HepG2 (cell line): Measurements from ENCODE around the gene FCHO1. TPM values are rescaled to one million over a fixed set of nuclear protein-coding genes. Genes with fewer than 3 reads are reported as not detected.
A peak's percentile ranks its signal among the peaks of the same experiment; 100 is the strongest.

Source experiments
- CEBPG ChIP-seq: IDR thresholded peaks from 2 replicates; pipeline ENCODE4 v1.6.1; 2016
- CHD4 ChIP-seq: fragments of 200-600 bp; sonication (generic); IDR thresholded peaks from 2 replicates; pipeline ENCODE4 v1.7.0; 2017; ENCODE audit warnings: mild to moderate bottlenecking, low read length, borderline replicate concordance
- EEA1 ChIP-seq: sonication (generic); formaldehyde crosslinking; IDR thresholded peaks from 2 replicates; pipeline ENCODE4 v1.5.1; 2020; ENCODE audit warnings: mild to moderate bottlenecking, missing genetic modification reagents, borderline replicate concordance
- ESRRA ChIP-seq: sonication (generic); formaldehyde crosslinking; IDR thresholded peaks from 2 replicates; pipeline ENCODE4 v1.5.1; 2020; ENCODE audit warnings: mild to moderate bottlenecking, low read depth, missing genetic modification reagents
- FOXA1 ChIP-seq, 2 experiments: fragments of 450-650 bp in 1 of 2; sonication (generic) in 1 of 2; formaldehyde crosslinking in 1 of 2; IDR thresholded peaks; 2 replicates each; pipeline versions ENCODE4 v1.4.0 to v1.6.1; 2016 to 2020; ENCODE audit warnings: missing genetic modification reagents in 1 of 2
- GLI4 ChIP-seq: sonication (generic); formaldehyde crosslinking; IDR thresholded peaks from 2 replicates; pipeline ENCODE4 v1.5.1; 2020; ENCODE audit warnings: missing genetic modification reagents, mild to moderate bottlenecking, moderate library complexity, borderline replicate concordance
- GMEB2 ChIP-seq: IDR thresholded peaks from 2 replicates; pipeline ENCODE4 v1.6.1; 2016; ENCODE audit warnings: missing biosample characterization, missing genetic modification reagents, low read depth
- HNRNPK ChIP-seq: fragments of 200-400 bp; formaldehyde crosslinking; IDR thresholded peaks from 2 replicates; pipeline ENCODE4 v1.6.1; 2018; ENCODE audit warnings: low read length, low read depth, moderate library complexity, mild to moderate bottlenecking; ENCODE audit not compliant: poor library complexity, severe bottlenecking
- HOXA3 ChIP-seq: sonication (generic); formaldehyde crosslinking; IDR thresholded peaks from 2 replicates; pipeline ENCODE4 v1.5.0; 2020; ENCODE audit warnings: missing genetic modification reagents
- MAF1 ChIP-seq: sonication (generic); formaldehyde crosslinking; IDR thresholded peaks from 2 replicates; pipeline ENCODE4 v1.5.0; 2020; ENCODE audit warnings: missing genetic modification reagents, borderline replicate concordance
- MAZ ChIP-seq, 2 experiments: sonication (generic) in 1 of 2; formaldehyde crosslinking in 1 of 2; IDR thresholded peaks; 2 replicates each; pipeline versions ENCODE4 v1.5.0 to v1.6.1; 2012 to 2020; ENCODE audit warnings: low read depth in 2 of 2, mild to moderate bottlenecking in 2 of 2, borderline replicate concordance in 1 of 2, improper control_type of control experiment in 1 of 2, low read length in 1 of 2, missing genetic modification reagents in 1 of 2, moderate library complexity in 1 of 2
- PHF5A ChIP-seq: IDR thresholded peaks from one replicate; pipeline ENCODE4 v1.6.1; 2018; ENCODE audit warnings: low read depth, missing genetic modification reagents; ENCODE audit not compliant: unreplicated experiment
- SP5 ChIP-seq: IDR thresholded peaks from 2 replicates; pipeline ENCODE4 v1.6.1; 2016; ENCODE audit warnings: low read depth, borderline replicate concordance
- TFDP2 ChIP-seq: sonication (generic); formaldehyde crosslinking; IDR thresholded peaks from 2 replicates; pipeline ENCODE4 v1.4.0; 2020; ENCODE audit warnings: missing genetic modification reagents
- USF2 ChIP-seq, 2 experiments: sonication (generic) in 1 of 2; formaldehyde crosslinking in 1 of 2; IDR thresholded peaks; 2 replicates each; pipeline versions ENCODE4 v1.5.1 to v1.6.1; 2011 to 2020; ENCODE audit warnings: borderline replicate concordance in 1 of 2, low read depth in 1 of 2, low read length in 1 of 2, mild to moderate bottlenecking in 1 of 2, missing genetic modification reagents in 1 of 2, moderate library complexity in 1 of 2
- ZMYM3 ChIP-seq: sonication (generic); formaldehyde crosslinking; IDR thresholded peaks from 2 replicates; pipeline ENCODE4 v1.5.1; 2020; ENCODE audit warnings: mild to moderate bottlenecking, missing genetic modification reagents
- ZNF430 ChIP-seq: sonication (generic); formaldehyde crosslinking; IDR thresholded peaks from 2 replicates; pipeline ENCODE4 v1.9.0; 2021; ENCODE audit warnings: mild to moderate bottlenecking, missing genetic modification reagents
- ZNF574 ChIP-seq: sonication (generic); formaldehyde crosslinking; IDR thresholded peaks from 2 replicates; pipeline ENCODE4 v1.4.0; 2020; ENCODE audit warnings: missing genetic modification reagents
- ZNF605 ChIP-seq: sonication (generic); formaldehyde crosslinking; IDR thresholded peaks from 2 replicates; pipeline ENCODE4 v1.8.0; 2022; ENCODE audit warnings: mild to moderate bottlenecking, missing genetic modification reagents
- polyA plus RNA-seq, 8 experiments: library from polyadenylated mRNA; depleted of rRNA in 3 of 8; stranded (reverse) in 7 of 8; unstranded in 1 of 8; fragments of >200 nt; fragmentation: Illumina TruSeq in 4 of 8; extraction: Trizol in 4 of 8; gene quantifications; 2 replicates each; pipeline versions ENCODE4 v1.2.1 to v1.2.3, GENCODE V29; 2011 to 2016; ENCODE audit warnings: low read depth in 4 of 8, missing spikeins in 1 of 8, mixed read lengths in 1 of 8; ENCODE audit not compliant: insufficient read depth in 1 of 8
- total RNA-seq, 5 experiments: library from RNA; depleted of rRNA; stranded (reverse); fragments of >200 nt; fragmentation: Illumina TruSeq; extraction: Trizol; gene quantifications; 2 replicates each; pipeline ENCODE4 v1.2.3, GENCODE V29; 2016; ENCODE audit warnings: low read depth in 1 of 5

The FCHO1 gene
- total and polyA plus RNA-seq, 2 of the 13 experiments (the other 11 are each of a cell fraction or from before 2014, with no cell fraction given), result 1.3 to 3.1 TPM

GRCh38 chr19:17747205-17748098, 3.8 kb upstream of the FCHO1 start (continued):
- TF ChIP-seq CHD4 (peak; percentile 61; the same call in 1 of the 2 replicates), EEA1 (CRISPR knock-in tag) (0 out of 2 replicates have a peak, but pooled peaks have one; percentile 30), ZNF605 (0 out of 2 replicates have a peak, but pooled peaks have one; percentile 26), MAZ (IDR thresholded peaks at IDR 0.05; ENCODE audit: borderline replicate concordance, low read depth, low read length) (peak; percentile 46; the same call in 1 of the 2 replicates), MAZ (CRISPR knock-in tag; IDR thresholded peaks at IDR 0.05; ENCODE audit: low read depth) (peak; percentile 66), HNRNPK (peak; percentile 31), MAF1 (CRISPR knock-in tag) (no peak), GLI4 (CRISPR knock-in tag) (no peak), GMEB2 (no peak), ZNF574 (0 out of 2 replicates have a peak, but pooled peaks have one; percentile 21), TFDP2 (CRISPR knock-in tag) (0 out of 2 replicates have a peak, but pooled peaks have one; percentile 27), ZNF430 (no peak), FOXA1 (IDR thresholded peaks at IDR 0.05) (no peak), FOXA1 (CRISPR knock-in tag; IDR thresholded peaks at IDR 0.05) (peak; percentile 10; the same call in 1 of the 2 replicates), CEBPG (CRISPR knock-in tag) (no peak), HOXA3 (CRISPR knock-in tag) (no peak), ZMYM3 (CRISPR knock-in tag) (peak; percentile 99), USF2 (IDR thresholded peaks at IDR 0.05; ENCODE audit: low read depth, low read length) (no peak), USF2 (CRISPR knock-in tag; IDR thresholded peaks at IDR 0.05; ENCODE audit: borderline replicate concordance) (no peak), PHF5A (no peak), SP5 (peak; percentile 53), ESRRA (CRISPR knock-in tag) (no peak)
